Stimulated activated CD8-positive, alpha-beta memory T cell treated with anti-CD3 and anti-CD28 coated beads, Interleukin-7, amount 100 ng/mL, for 4 hours (primary cell): Measurements from ENCODE around the gene BCR.
"Not testable (repeated sequence)": the region's sequence is repeated elsewhere in the genome, so short reads cannot be mapped to it uniquely, and the experiment has no call there.

Experiments used
- DNase-seq, 2 donors: peaks; one replicate each; pipeline ENCODE4 v3.0.0-alpha.2; 2020; ENCODE audit warnings: low read depth in 2 of 2

BCR gene

GRCh38 chr22:23316596-23316995 lies 136.3 kb downstream of the BCR start:
- not testable (repeated sequence) for DNase-seq

- not testable (repeated sequence) for DNase-seq
These were observed 138.0 kb downstream of the BCR start for GRCh38 chr22:23318316-23318715.

GRCh38 chr22:23322497-23323080 lies 142.3 kb downstream of the BCR start:
- not testable (repeated sequence) for DNase-seq

- not testable (repeated sequence) for DNase-seq
These were observed 143.8 kb downstream of the BCR start for GRCh38 chr22:23323960-23324688.

- DNase-seq = no peak
These were observed 144.9 kb downstream of the BCR start for GRCh38 chr22:23325183-23325582.

- not testable (repeated sequence) for DNase-seq
These were observed 153.5 kb downstream of the BCR start for GRCh38 chr22:23333822-23334221.

GRCh38 chr22:23337672-23338071 lies 157.4 kb downstream of the BCR start:
- DNase-seq = not testable (repeated sequence)

GRCh38 chr22:23341942-23342695 lies 161.8 kb downstream of the BCR start:
- not testable (repeated sequence) for DNase-seq

GRCh38 chr22:23351321-23351720 lies 171.0 kb downstream of the BCR start:
- no peak for DNase-seq

GRCh38 chr22:23353004-23353403 lies 172.7 kb downstream of the BCR start:
- no peak for DNase-seq

GRCh38 chr22:23353696-23354095 lies 173.4 kb downstream of the BCR start:
- no peak for DNase-seq

GRCh38 chr22:23356094-23356493 lies 175.8 kb downstream of the BCR start:
- no peak for DNase-seq

- DNase-seq = no peak
These were observed 176.7 kb downstream of the BCR start for GRCh38 chr22:23357053-23357452.

GRCh38 chr22:23359583-23360123 lies 179.3 kb downstream of the BCR start:
- no peak for DNase-seq

- no peak for DNase-seq
These were observed 181.4 kb downstream of the BCR start for GRCh38 chr22:23361676-23362075.

GRCh38 chr22:23363683-23364082 lies 183.4 kb downstream of the BCR start:
- no peak for DNase-seq

- no peak for DNase-seq
These were observed 184.1 kb downstream of the BCR start for GRCh38 chr22:23364389-23364788.

GRCh38 chr22:23365524-23365923 lies 185.2 kb downstream of the BCR start:
- no peak for DNase-seq

GRCh38 chr22:23365961-23366360 lies 185.7 kb downstream of the BCR start:
- DNase-seq = no peak

- DNase-seq = not testable (repeated sequence)
These were observed 186.9 kb downstream of the BCR start for GRCh38 chr22:23367196-23367595.
